GM21526 (cell line): Measurements from ENCODE around the gene PTPRN2.
"Not testable (repeated sequence)": the region's sequence is repeated elsewhere in the genome, so short reads cannot be mapped to it uniquely, and the experiment has no call there.

Experiments used
- ATAC-seq: cut with Tn5 transposase; IDR thresholded peaks from one replicate; pipeline ENCODE4 v1.9.1; 2021; ENCODE audit warnings: moderate library complexity; ENCODE audit not compliant: unreplicated experiment, low FRiP score

Gene PTPRN2

GRCh38 chr7:158185653-158186052 is 402.0 kb downstream of the PTPRN2 start:
- ATAC-seq = no peak

GRCh38 chr7:158183431-158183830 is 404.2 kb downstream of the PTPRN2 start:
- ATAC-seq = no peak

DNA sequence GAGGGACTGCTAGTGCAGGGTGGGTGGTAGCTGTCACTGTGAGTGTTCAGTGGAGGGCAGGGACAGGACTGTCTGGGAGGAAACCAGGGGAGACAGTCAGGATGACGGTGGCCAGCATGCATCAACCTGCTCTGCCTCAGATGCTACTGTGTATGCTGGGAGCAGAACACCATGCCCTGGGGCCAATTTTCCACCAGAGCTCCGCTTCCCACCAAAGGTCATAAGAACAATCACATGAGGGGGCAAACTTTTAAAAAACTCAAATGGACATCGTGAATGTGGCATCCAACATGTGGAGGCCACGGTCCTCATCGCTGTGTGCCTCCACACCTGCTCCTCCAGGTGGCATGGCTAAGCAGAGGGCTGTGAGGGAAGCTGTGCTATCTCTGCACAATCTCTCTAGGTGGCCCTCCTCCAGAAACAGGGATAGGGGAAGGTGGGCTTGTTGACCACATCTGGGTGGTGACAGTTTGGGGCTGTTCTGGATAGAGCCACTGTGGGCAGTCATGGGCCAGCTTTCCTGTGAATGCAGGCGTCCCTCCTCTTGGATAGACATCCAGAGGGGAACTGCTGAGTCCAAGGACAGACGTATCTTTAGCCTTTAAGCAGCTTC is 411.0 kb downstream of the PTPRN2 start:
- ATAC-seq = no peak

DNA sequence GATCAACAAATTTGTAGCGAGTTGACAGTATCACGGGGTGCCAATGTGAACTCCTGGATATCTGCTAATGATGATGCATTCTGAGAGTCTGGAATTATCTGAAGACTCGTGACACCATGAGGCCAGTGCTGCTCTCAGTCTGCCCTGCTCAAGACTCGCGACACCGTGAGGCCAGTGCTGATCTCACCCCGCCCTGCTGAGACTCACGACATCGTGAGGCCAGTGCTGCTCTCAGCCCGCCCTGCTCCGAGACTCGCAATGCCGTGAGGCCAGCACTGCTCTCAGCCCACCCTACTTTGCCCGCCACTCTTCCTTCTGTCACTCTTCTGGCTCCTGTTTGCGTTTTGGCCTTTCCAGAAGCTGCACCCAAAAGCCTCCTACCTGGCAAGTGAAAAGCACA is 411.8 kb downstream of the PTPRN2 start:
- ATAC-seq = no peak

DNA sequence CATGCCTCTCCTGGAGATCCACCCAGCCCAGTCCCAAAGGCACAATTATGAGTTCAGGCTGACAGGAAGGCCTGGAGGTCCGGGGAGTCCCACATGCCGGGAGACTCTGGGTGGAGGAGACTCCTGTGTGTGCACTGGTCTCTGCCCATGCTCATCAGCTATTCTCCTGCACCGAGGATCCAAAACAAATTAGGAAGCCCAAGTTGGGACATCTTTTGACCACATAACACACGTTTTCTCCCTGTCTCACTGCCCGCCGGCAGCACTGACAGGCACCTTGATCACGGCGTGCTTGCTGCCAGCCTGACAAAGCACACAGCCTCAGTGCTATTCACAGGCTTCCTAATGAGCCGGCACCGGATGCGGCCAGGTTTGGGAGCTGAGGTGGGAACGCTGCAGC is 412.7 kb downstream of the PTPRN2 start:
- ATAC-seq = no peak

GRCh38 chr7:158167373-158167772 is 420.2 kb downstream of the PTPRN2 start:
- ATAC-seq = no peak

- ATAC-seq = no peak
Observed at GRCh38 chr7:158166386-158167340, 421.0 kb downstream of the PTPRN2 start.

- ATAC-seq = no peak
Observed at GRCh38 chr7:158165711-158166110, 421.9 kb downstream of the PTPRN2 start.

DNA sequence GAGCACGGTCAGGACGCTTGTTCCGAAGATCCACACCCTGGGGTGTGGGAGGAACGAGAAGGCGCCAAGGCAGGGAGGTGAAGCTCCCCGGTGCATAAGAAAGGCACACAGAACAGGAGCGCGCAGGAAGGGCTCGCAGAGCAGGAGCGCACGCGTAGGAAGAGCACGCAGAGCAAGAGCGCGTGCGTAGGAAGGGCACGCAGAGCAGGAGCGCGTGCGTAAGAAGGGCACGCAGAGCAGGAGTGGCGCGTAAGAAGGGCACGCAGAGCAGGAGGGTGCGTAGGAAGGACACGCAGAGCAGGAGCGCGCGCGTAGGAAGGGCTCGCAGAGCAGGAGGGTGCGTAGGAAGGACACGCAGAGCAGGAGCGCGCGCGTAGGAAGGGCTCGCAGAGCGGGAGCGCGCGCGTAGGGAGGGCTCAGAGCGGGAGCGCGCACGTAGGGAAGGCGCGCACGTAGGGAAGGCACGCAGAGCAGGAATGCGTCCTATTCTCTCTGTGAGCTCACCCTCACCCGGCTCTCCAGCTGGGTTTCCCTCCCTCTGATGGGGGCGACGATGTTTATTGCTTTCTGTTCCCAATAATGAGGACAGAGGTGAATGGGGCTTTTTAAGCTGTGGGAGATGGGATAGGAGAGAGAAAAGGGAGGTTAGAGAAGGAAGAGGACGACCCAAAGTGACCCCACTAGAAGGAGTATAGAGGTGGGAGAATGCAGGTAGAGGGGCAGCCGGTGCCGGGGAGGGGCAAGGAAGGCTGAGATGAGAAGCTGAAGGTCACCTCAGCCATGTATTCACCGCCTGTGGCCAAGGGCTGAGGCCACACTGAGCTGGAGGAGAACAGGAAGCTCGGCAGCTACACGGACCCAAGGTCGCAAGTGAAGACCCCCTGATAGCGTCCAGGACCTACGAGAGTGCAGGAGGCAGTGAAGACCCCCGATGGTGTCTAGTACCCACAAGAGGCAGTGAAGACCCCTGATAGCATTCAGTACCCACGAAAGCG is 423.2 kb downstream of the PTPRN2 start:
- ATAC-seq = no peak

DNA sequence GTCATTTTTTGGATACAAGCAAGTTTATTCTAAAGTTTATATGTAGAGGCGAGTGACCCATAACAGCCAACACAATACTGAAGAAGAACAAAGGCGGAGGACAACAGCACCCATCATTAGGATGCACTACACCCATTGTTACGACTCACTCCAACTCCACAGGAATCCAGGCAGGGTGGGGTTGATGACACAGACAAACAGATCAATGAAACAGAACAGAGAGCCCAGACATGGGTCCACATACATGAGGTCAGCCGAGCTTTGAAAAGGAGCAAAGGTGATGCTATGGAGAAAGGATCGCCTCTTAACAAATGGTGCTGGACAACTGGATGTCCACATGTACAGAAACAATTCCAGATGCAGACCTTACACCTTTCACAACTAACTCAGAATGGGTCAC is 426.4 kb downstream of the PTPRN2 start:
- no peak for ATAC-seq

DNA sequence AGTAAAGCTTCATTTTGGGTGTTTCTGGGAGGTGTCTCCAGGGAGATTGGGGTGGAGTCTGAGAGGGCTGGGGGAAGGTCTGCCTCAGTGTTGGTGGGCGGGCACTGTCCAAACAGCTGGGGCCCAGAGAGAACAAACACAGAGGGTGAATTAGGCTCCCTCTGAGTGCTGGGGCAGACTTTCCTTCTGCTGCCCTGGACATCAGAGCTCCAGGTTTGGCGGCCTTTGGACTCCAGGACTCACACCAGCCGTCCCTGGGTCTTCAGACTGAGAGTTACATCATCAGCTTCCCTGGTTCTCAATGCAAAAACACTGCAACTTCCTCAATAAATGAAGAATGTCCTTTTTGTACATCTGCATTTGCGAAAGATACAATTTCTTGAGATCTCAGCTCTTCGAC is 427.4 kb downstream of the PTPRN2 start:
- ATAC-seq = no peak

DNA sequence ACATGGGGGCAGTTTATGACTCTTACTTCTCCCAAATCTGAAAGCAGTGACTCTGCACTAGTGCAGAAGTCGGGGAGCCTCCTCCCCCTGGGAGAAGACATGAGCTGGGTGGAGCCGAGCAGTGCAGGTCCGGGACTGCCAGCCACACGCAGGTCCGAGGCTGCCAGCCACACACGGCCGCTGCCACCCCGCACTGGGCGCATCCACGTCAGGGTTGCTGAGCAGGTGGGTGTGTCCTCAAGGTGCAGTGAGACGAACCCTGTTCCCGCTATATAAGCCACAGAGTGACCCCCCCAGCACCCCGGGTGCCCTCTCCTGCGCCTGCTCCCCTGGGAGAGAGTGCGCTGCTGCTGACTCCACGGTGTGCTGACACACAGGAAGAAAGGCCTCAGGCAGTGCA is 430.2 kb downstream of the PTPRN2 start:
- no peak for ATAC-seq

DNA sequence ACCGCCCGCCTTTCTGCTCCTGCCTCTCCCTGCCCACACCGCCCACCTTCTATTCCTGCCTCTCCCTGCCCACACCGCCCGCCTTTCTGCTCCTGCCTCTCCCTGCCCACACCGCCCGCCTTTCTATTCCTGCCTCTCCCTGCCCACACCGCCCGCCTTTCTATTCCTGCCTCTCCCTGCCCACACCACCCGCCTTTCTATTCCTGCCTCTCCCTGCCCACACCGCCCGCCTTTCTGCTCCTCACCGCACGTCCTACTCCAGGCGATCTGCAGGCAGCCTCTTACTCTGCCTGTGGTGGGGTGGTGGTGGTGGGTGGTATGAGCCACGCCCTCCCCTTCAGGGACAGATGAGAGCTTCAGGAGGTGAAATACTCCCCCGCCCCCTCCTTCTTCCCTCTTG is 436.4 kb downstream of the PTPRN2 start:
- not testable (repeated sequence) for ATAC-seq

- ATAC-seq = no peak
Observed at GRCh38 chr7:158150234-158150633, 437.4 kb downstream of the PTPRN2 start.

DNA sequence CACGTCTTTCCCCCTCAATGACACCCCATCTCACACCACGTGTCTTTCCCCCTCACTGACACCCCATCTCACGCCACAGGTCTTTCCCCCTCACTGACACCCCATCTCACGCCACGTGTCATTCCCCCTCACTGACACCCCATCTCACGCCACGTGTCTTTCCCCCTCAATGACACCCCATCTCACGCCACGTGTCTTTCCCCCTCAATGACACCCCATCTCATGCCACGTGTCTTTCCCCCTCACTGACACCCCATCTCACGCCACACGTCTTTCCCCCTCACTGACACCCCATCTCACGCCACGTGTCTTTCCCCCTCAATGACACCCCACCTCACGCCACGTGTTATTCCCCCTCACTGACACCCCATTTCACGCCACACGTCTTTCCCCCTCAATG is 440.2 kb downstream of the PTPRN2 start:
- ATAC-seq = not testable (repeated sequence)

DNA sequence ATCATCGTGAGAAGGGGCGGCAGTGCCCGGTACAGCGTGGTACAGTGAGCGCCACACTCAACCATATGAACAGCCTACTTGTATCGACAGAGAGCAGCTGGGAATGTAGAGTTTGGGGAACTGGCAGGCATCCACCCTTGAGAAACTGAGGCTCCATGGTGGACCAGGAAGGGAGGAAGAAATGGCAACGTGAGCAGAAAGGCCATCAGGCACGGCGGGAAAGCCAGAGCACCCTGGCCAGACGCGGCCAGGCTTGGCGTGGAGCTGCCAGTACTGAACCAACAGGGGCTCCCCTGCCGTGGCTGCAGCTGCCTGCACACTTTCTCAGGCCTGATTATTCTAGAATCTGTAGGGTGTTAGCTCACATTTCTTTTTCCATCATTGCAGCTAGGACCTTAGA is 442.3 kb downstream of the PTPRN2 start:
- no peak for ATAC-seq

- ATAC-seq = no peak
Observed at GRCh38 chr7:158143196-158144120, 444.2 kb downstream of the PTPRN2 start.

DNA sequence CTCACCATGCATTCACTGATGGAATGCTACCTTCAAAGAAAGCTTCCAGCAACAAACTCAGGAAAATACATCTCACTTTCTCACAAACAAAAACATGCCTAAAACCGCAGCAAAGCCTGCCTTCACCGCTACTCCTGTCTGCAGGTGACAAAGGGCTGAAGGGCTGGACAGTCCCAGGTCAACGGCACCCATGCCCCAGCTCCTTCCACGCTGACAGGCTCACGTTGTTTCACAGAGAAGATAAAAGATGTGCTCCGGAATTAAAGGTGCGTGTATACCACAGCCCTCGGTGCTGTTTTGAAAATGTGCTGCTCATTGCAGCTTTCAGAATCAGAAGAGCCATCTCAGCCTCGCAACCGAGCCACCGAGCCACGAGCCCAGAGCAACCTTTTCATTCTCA is 445.0 kb downstream of the PTPRN2 start:
- ATAC-seq = no peak

GRCh38 chr7:158141806-158142518 is 445.7 kb downstream of the PTPRN2 start:
- no peak for ATAC-seq
